Lung (tissue), 12 donors: ENCODE measurements around the gene MPHOSPH8. TPM values are rescaled to one million over a fixed set of nuclear protein-coding genes. Genes with fewer than 3 reads are reported as not detected.

ENCODE experiments used
- ATAC-seq: fragments of 200-7000 bp; cut with Tn5 transposase; one replicate; pipeline ENCODE4 v1.9.1; 2020; ENCODE audit warnings: moderate number of reproducible peaks; ENCODE audit not compliant: insufficient read depth, low FRiP score
- DNase-seq, 3 donors: peaks; one replicate each; pipeline ENCODE4 v3.0.0-alpha.2; 2013 to 2017
- H3K27ac ChIP-seq, 2 donors: one replicate each; pipeline ENCODE4 v1.5.1; 2013; ENCODE audit warnings: mild to moderate bottlenecking in 2 of 2, moderate library complexity in 2 of 2, control low read depth in 1 of 2, inconsistent platforms in 1 of 2, low read depth in 1 of 2, low read length in 1 of 2
- H3K27me3 ChIP-seq, 3 donors: one replicate each; pipeline ENCODE4 v1.5.1; 2013; ENCODE audit warnings: low read length in 2 of 3; ENCODE audit not compliant: control insufficient read depth in 3 of 3, insufficient read depth in 3 of 3
- H3K36me3 ChIP-seq, 4 donors: one replicate each; pipeline ENCODE4 v1.5.1; 2013; ENCODE audit warnings: low read length in 4 of 4, mild to moderate bottlenecking in 1 of 4, moderate library complexity in 1 of 4; ENCODE audit not compliant: control insufficient read depth in 4 of 4, insufficient read depth in 4 of 4
- H3K4me1 ChIP-seq, 5 donors: one replicate each; pipeline ENCODE4 v1.5.1; 2013; ENCODE audit warnings: low read length in 5 of 5, mild to moderate bottlenecking in 2 of 5, moderate library complexity in 1 of 5; ENCODE audit not compliant: control insufficient read depth in 5 of 5, insufficient read depth in 5 of 5
- H3K4me3 ChIP-seq: one replicate; pipeline ENCODE4 v1.5.1; 2013; ENCODE audit warnings: mild to moderate bottlenecking, control low read depth, moderate library complexity
- H3K9ac ChIP-seq, 2 donors: one replicate each; pipeline ENCODE4 v1.5.1; 2013; ENCODE audit warnings: low read length in 2 of 2, control low read depth in 1 of 2; ENCODE audit not compliant: insufficient read depth in 1 of 2
- H3K9me3 ChIP-seq, 4 donors: one replicate each; pipeline ENCODE4 v1.5.1; 2013; ENCODE audit warnings: low read length in 3 of 4, mild to moderate bottlenecking in 1 of 4, moderate library complexity in 1 of 4; ENCODE audit not compliant: control insufficient read depth in 4 of 4, insufficient read depth in 3 of 4
- CTCF ChIP-seq: IDR thresholded peaks from 2 replicates; pipeline ENCODE4 v1.5.1; 2012; ENCODE audit warnings: mild to moderate bottlenecking; ENCODE audit errors: control extremely low read depth, extremely low read depth
- WGBS, 2 donors: extraction: QIAGEN DNeasy Blood & Tissue Kit; methylation state at CpG; one replicate each; pipeline ENCODE4 v1.1.7; 2013; 5-methylcytosine and 5-hydroxymethylcytosine counted together
- polyA plus RNA-seq, 2 donors: library from polyadenylated mRNA; stranded (reverse); fragments of 200-250 nt; gene quantifications; one replicate each; pipeline ENCODE4 v1.2.1, GENCODE V29; 2013
- total RNA-seq, 2 donors: library from RNA; depleted of rRNA in 1 of 2; stranded (reverse); fragments of >200 nt in 1 of 2; gene quantifications; one replicate each; pipeline ENCODE4 v1.2.1, GENCODE V29; 2014 to 2021
- donor health status: control.
- donor health status: control.
- donor health status: Bipolar disorder and iron deficiency.
- donor health status: healthy.
- donor health status: DM: yes; HTN: yes; CAD: no.

The MPHOSPH8 gene
- total and polyA plus RNA-seq, 4 donors = 16.5 to 39.1 (median 29.6) TPM

- H3K4me1 ChIP-seq = peaks cover 0 to 1% (median 0%) of the 10 kb centered on the region in 5 donors
- H3K9me3 ChIP-seq = peaks cover 0 to 10% (median 2%) of the 10 kb centered on the region in 4 donors
- no peak for TF ChIP-seq CTCF
- DNase-seq (no peak), ATAC-seq (no peak)
- H3K27ac ChIP-seq = no peak overlapping the region
- H3K36me3 ChIP-seq = no peaks in the 10 kb centered on the region
- H3K9ac ChIP-seq = no peak overlapping the region
- WGBS, 2 donors = 90 to 94% methylated on average over 7 of the region's 7 CpGs
- no peaks in the 10 kb centered on the region for H3K27me3 ChIP-seq
- H3K4me3 ChIP-seq = no peak overlapping the region
Observed at GRCh38 chr13:19605161-19605955, 28.1 kb upstream of the MPHOSPH8 start.

GRCh38 chr13:19606152-19606551, 27.3 kb upstream of the MPHOSPH8 start:
- Histone ChIP-seq H3K9ac (no peak overlapping the region), H3K9me3 (peaks cover 0 to 10% (median 2%) of the 10 kb centered on the region in 4 donors), H3K27me3 (no peaks in the 10 kb centered on the region), H3K4me1 (peaks cover 0 to 1% (median 0%) of the 10 kb centered on the region in 5 donors), H3K27ac (no peak overlapping the region), H3K36me3 (no peaks in the 10 kb centered on the region), H3K4me3 (no peak overlapping the region)
- TF ChIP-seq CTCF = no peak
- DNase-seq = no peak
- no peak for ATAC-seq

- WGBS, 2 donors = 93 to 100% methylated on average over 2 of the region's 2 CpGs
- H3K36me3 ChIP-seq = no peaks in the 10 kb centered on the region
- H3K9ac ChIP-seq = no peak overlapping the region
- H3K9me3 ChIP-seq = peaks cover 0 to 10% (median 2%) of the 10 kb centered on the region in 4 donors
- H3K27ac ChIP-seq = no peak overlapping the region
- no peak for TF ChIP-seq CTCF
- no peaks in the 10 kb centered on the region for H3K4me1 ChIP-seq
- ATAC-seq (no peak), DNase-seq (no peak)
- H3K27me3 ChIP-seq = no peaks in the 10 kb centered on the region
- H3K4me3 ChIP-seq = no peak overlapping the region
Observed at GRCh38 chr13:19606737-19607136, 26.7 kb upstream of the MPHOSPH8 start.
